ENCODE results near the gene SGPL1. TPM values are rescaled to one million over a fixed set of nuclear protein-coding genes. Genes with fewer than 3 reads are reported as not detected.

SGPL1 gene
- total RNA-seq, 1 donor from 2014 or later: 98.9 TPM

- Mint-ChIP-seq H3K27me3 (peaks cover 6% of the 10 kb centered on the region), H3K36me3 (ENCODE audit: low read depth) (no peaks in the 10 kb centered on the region), H3K9me3 (peaks cover 4% of the 10 kb centered on the region), H3K27ac (no peak overlapping the region), H3K4me1 (peaks cover 6% of the 10 kb centered on the region), H3K4me3 (no peak overlapping the region)
- DNase-seq: no peak
- intact Hi-C loops (cut with micrococcal nuclease): no loop called here
These were observed 4.8 kb upstream of the SGPL1 start for GRCh38 chr10:70810967-70811366.

DNA sequence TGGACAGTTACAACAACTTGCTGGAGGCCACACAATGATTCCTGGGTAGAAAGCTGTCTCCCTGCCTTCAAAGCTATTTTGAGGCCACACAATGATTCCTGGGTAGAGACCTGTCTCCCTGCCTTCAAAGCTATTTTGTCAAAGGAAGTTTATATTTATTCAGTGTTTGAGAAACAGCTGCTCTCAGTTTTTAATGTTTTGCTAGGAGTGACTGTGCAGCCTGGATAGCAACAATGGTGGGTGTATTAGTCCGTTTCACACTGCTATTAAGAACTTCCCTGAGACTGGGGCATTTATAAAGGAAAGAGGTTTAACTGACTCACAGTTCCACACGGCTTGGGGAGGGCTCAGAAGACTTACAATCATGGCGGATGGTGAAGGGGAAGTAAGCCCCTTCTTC, 3.9 kb upstream of the SGPL1 start:
- Mint-ChIP-seq H3K9me3 (peaks cover 4% of the 10 kb centered on the region), H3K4me3 (no peak overlapping the region), H3K27ac (no peak overlapping the region), H3K36me3 (ENCODE audit: low read depth) (peaks cover 6% of the 10 kb centered on the region), H3K4me1 (peaks cover 11% of the 10 kb centered on the region), H3K27me3 (peaks cover 5% of the 10 kb centered on the region)
- intact Hi-C loops (cut with micrococcal nuclease): no loop called here
- no peak for DNase-seq

DNA sequence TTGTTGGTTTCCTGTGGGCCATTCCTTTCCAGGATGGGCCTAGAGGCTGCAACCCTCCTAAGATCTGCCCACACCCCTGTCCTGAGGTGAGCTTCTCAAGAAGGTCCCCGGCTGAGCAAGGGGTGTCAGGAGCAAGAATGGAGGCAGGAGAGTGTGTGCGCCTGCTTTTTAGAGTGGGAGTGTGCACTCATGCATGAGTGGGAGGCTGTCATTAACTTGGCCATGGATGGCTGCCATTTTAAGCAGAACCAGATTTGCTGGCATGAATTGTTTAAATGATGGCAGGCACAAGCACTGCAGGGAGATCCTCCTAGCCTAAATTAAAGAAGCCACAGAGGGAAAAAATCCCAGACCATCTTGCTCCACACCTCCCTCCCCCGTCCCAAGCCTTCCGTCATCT, 2.9 kb upstream of the SGPL1 start:
- Mint-ChIP-seq H3K27me3 (no peaks in the 10 kb centered on the region), H3K9me3 (no peaks in the 10 kb centered on the region), H3K27ac (no peak overlapping the region), H3K36me3 (ENCODE audit: low read depth) (peaks cover 12% of the 10 kb centered on the region), H3K4me1 (peaks cover 15% of the 10 kb centered on the region), H3K4me3 (no peak overlapping the region)
- DNase-seq: no peak
- intact Hi-C loops (cut with micrococcal nuclease): no loop called here

DNA sequence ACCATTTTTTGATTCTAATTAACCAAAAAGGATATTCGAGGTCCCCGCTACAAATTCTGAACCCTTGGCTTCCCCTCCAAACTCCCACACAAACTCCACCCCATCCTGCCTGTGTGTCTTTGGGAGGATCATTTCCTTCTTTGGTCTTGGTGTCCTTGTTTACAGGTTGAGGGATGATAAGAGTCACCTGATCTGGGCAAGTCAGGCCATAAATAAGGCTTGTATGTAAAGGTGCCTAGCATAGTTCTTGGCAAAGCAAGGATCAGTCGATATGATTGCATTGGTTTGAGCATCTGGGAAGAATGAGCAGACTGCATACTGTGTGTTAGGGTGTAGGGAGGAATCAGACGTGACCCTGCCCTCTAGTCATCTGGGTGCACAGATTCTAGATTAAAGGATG, 1.6 kb upstream of the SGPL1 start:
- Mint-ChIP-seq H3K4me3 (peak overlapping the region; percentile 28), H3K36me3 (ENCODE audit: low read depth) (peaks cover 22% of the 10 kb centered on the region), H3K27me3 (no peaks in the 10 kb centered on the region), H3K9me3 (no peaks in the 10 kb centered on the region), H3K4me1 (peaks cover 21% of the 10 kb centered on the region), H3K27ac (peak overlapping the region; percentile 4)
- DNase-seq: peak; percentile 53
- intact Hi-C loops (cut with micrococcal nuclease): loop anchor here (2.0 kb wide), 1 partner anchor 263 kb away; no protein-coding TSS in a partner anchor

GRCh38 chr10:70816220-70816894, 609 bp downstream of the SGPL1 start:
- H3K9me3 Mint-ChIP-seq: no peaks in the 10 kb centered on the region
- peak; percentile 82 for DNase-seq
- intact Hi-C loops (cut with micrococcal nuclease): loop anchor here (1.0 to 5.0 kb wide), 2 partner anchors 17 to 46 kb away; no protein-coding TSS in a partner anchor
- H3K4me1 Mint-ChIP-seq: peaks cover 32% of the 10 kb centered on the region
- H3K27ac Mint-ChIP-seq: peak overlapping the region; percentile 90
- peaks cover 36% of the 10 kb centered on the region for H3K36me3 Mint-ChIP-seq (ENCODE audit: low read depth)
- H3K4me3 Mint-ChIP-seq: peak overlapping the region; percentile 97
- H3K27me3 Mint-ChIP-seq: no peaks in the 10 kb centered on the region

- H3K27me3 Mint-ChIP-seq: no peaks in the 10 kb centered on the region
- peaks cover 39% of the 10 kb centered on the region for H3K4me1 Mint-ChIP-seq
- intact Hi-C loops (cut with micrococcal nuclease): loop anchor here (1.0 to 2.0 kb wide), 2 partner anchors 12 to 28 kb away; no protein-coding TSS in a partner anchor
- peak overlapping the region; percentile 2 for H3K4me3 Mint-ChIP-seq
- H3K36me3 Mint-ChIP-seq (ENCODE audit: low read depth): peaks cover 61% of the 10 kb centered on the region
- no peaks in the 10 kb centered on the region for H3K9me3 Mint-ChIP-seq
- DNase-seq: no peak
- H3K27ac Mint-ChIP-seq: peak overlapping the region; percentile 54
These were observed 5.4 kb downstream of the SGPL1 start for GRCh38 chr10:70820976-70821750.

GRCh38 chr10:70822076-70822820, 6.5 kb downstream of the SGPL1 start:
- Mint-ChIP-seq H3K4me1 (peaks cover 38% of the 10 kb centered on the region), H3K27me3 (no peaks in the 10 kb centered on the region), H3K36me3 (ENCODE audit: low read depth) (peaks cover 59% of the 10 kb centered on the region), H3K27ac (peak overlapping the region; percentile 19), H3K4me3 (no peak overlapping the region), H3K9me3 (no peaks in the 10 kb centered on the region)
- intact Hi-C loops (cut with micrococcal nuclease): no loop called here
- no peak for DNase-seq

GRCh38 chr10:70827086-70827757, 11.5 kb downstream of the SGPL1 start:
- peak overlapping the region; percentile 20 for H3K4me3 Mint-ChIP-seq
- DNase-seq: no peak
- peaks cover 23% of the 10 kb centered on the region for H3K4me1 Mint-ChIP-seq
- peak overlapping the region; percentile 73 for H3K27ac Mint-ChIP-seq
- H3K27me3 Mint-ChIP-seq: no peaks in the 10 kb centered on the region
- intact Hi-C loops (cut with micrococcal nuclease): no loop called here
- H3K36me3 Mint-ChIP-seq (ENCODE audit: low read depth): peaks cover 39% of the 10 kb centered on the region
- H3K9me3 Mint-ChIP-seq: no peaks in the 10 kb centered on the region

DNA sequence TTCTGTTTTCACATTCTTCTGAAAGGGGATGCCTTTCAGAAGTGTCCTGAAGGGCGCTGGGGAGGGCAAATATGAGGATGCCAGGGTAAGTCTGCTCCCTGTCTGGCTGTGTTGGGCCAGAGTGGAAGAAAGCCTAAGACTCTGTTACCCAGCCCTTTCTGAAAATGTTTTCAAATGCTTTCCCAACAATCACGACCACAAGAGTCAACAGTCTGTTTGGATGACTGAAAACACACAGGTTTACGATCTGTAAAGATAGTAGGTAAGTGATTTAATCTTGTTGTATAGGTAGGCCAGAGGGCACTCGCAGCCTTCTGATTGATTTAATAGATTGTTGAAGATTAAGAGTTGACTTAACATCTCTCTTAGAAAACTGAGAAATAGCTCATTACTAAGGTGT, 13.2 kb downstream of the SGPL1 start:
- Mint-ChIP-seq H3K36me3 (ENCODE audit: low read depth) (peaks cover 39% of the 10 kb centered on the region), H3K27me3 (no peaks in the 10 kb centered on the region), H3K9me3 (no peaks in the 10 kb centered on the region), H3K27ac (no peak overlapping the region), H3K4me3 (no peak overlapping the region), H3K4me1 (peaks cover 36% of the 10 kb centered on the region)
- DNase-seq: no peak
- intact Hi-C loops (cut with micrococcal nuclease): no loop called here

GRCh38 chr10:70829543-70829942, 13.8 kb downstream of the SGPL1 start:
- H3K9me3 Mint-ChIP-seq: no peaks in the 10 kb centered on the region
- no peak for DNase-seq
- no peaks in the 10 kb centered on the region for H3K27me3 Mint-ChIP-seq
- no peak overlapping the region for H3K4me3 Mint-ChIP-seq
- peaks cover 41% of the 10 kb centered on the region for H3K36me3 Mint-ChIP-seq (ENCODE audit: low read depth)
- no peak overlapping the region for H3K27ac Mint-ChIP-seq
- peaks cover 40% of the 10 kb centered on the region for H3K4me1 Mint-ChIP-seq
- intact Hi-C loops (cut with micrococcal nuclease): no loop called here

- no peaks in the 10 kb centered on the region for H3K9me3 Mint-ChIP-seq
- intact Hi-C loops (cut with micrococcal nuclease): loop anchor here (5.0 kb wide), 1 partner anchor 253 kb away; no protein-coding TSS in a partner anchor
- peaks cover 43% of the 10 kb centered on the region for H3K36me3 Mint-ChIP-seq (ENCODE audit: low read depth)
- H3K27ac Mint-ChIP-seq: no peak overlapping the region
- DNase-seq: no peak
- no peak overlapping the region for H3K4me3 Mint-ChIP-seq
- no peaks in the 10 kb centered on the region for H3K27me3 Mint-ChIP-seq
- peaks cover 42% of the 10 kb centered on the region for H3K4me1 Mint-ChIP-seq
These were observed 14.4 kb downstream of the SGPL1 start for GRCh38 chr10:70830164-70830563.

DNA sequence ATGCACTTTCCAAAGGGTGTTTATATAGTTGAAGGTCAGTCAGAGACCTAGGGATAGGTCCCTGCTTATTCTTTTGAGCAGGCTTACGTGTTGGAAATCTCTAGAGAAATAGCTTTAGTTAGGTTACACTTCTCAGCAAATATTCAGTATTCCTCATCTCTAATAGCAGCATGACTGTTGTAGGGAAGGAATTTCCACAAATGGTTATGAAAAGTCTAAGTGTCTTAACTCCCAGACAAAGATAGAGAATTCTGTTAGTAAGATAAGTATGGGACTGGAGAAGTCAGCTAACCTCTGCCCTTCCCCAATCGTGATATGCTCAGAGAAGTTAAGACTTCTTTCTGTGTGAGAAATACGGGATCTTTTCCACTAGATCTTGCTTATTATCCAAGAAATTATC, 16.5 kb downstream of the SGPL1 start:
- Mint-ChIP-seq H3K27ac (peak overlapping the region; percentile 36), H3K27me3 (no peaks in the 10 kb centered on the region), H3K4me3 (no peak overlapping the region), H3K36me3 (ENCODE audit: low read depth) (peaks cover 40% of the 10 kb centered on the region), H3K9me3 (no peaks in the 10 kb centered on the region), H3K4me1 (peaks cover 46% of the 10 kb centered on the region)
- no peak for DNase-seq
- intact Hi-C loops (cut with micrococcal nuclease): loop anchor here (2.0 to 5.0 kb wide), 2 partner anchors 15 to 255 kb away; no protein-coding TSS in a partner anchor

DNA sequence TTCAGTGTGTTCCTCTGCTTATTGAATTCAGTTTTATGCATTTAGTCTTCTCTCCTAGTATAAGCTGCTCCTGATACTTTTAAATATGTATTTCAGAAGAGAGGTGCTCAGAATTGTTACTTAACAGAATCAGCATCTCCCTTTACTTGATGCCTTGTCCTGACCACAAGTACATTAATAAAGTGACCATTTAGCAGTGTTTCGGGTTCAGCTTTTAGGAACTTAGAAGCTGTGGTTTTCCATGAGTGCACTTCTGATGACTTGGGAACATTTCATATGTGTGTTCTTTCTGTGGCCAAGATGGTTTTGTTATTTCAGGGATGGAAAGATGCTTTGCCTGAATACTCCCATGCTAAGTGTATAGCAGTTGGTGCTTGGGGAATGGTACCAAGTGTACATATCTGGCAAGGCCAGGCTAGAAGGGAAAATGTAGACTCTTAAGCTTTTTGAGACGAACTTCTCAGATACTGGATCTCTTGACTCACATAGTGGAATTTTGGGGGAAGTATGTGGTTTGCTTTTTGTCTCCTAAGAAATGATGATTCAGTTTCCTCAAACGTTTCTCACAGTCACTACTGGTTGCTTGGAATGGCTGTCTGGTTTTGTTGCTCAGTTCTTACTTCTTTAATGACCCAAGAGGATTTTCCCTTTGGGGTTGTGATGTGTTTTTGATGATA, 17.2 kb downstream of the SGPL1 start:
- H3K9me3 Mint-ChIP-seq: peaks cover 8% of the 10 kb centered on the region
- intact Hi-C loops (cut with micrococcal nuclease): loop anchor here (1.0 to 5.0 kb wide), 4 partner anchors 12 to 256 kb away; no protein-coding TSS in a partner anchor
- H3K4me1 Mint-ChIP-seq: peaks cover 42% of the 10 kb centered on the region
- DNase-seq: no peak
- no peaks in the 10 kb centered on the region for H3K27me3 Mint-ChIP-seq
- peaks cover 43% of the 10 kb centered on the region for H3K36me3 Mint-ChIP-seq (ENCODE audit: low read depth)
- peak overlapping the region; percentile 68 for H3K4me3 Mint-ChIP-seq
- peak overlapping the region; percentile 86 for H3K27ac Mint-ChIP-seq
